NCI-H2196 treated with DMSO at 0.1 percent for 48 hours (cell line): ENCODE data around the gene VEPH1.
"Not testable (repeated sequence)": the region's sequence is repeated elsewhere in the genome, so short reads cannot be mapped to it uniquely, and the experiment has no call there.

Experiments used
- DNase-seq: peaks from one replicate; lab custom pipeline; 2025; ENCODE audit not compliant: unreplicated experiment; lab: John Stamatoyannopoulos, UW

VEPH1 gene

DNA sequence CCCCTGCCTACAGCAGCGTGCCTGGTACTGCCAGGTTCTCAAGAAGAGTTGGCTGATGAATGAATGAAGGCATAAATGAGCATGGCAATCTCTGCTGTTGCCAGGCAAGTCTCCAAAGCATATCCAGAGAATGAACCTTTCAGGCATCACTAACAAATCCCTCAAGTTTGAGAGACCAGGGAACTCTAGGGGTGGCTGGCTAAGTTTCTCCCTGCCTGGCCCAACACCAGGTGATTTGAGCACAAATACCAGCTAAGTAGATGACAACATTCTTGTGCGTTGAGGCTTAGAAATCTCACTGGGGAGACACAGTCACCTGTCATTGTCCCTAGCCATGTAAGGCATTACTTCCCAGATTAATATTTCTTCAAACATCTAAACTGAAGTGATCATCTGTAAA lies 147.9 kb downstream of the VEPH1 start:
- no peak for DNase-seq

DNA sequence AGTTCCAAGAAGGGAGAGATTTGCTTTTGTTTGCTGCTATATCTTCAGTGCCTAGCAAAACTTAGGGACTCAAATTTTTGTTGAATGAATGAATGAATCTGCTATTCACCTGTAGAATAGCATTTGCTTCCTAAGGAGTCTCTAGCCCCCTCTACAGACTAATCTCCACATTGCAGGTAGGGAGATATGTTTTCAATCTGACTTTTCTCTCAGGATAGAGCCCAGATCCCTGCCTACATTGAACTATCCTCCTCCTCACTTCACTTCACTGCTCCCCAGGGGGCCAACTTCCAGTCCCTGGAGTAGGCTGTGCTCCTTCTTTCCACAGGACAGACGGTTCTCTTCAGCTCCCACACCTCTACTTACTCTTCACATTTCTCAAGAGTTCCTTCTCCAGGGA lies 148.5 kb downstream of the VEPH1 start:
- no peak for DNase-seq

DNA sequence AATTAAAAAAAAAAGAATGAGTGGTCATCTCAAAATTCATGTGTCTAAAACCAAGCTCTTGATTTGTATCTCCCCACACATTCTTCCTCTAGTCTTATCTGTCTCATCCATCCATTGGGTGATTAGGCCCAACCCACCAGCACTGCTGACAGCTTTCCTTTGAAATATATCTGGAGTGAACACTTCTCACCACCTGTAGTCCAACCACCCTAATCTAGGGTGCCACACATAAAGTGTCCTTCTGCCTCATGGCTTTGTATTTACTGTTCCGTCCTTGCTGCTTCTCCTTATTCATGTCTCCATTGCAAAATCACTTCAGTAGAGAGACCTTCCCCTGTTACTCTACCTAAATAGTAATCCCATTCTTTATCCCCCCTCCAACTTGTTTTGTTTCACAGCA lies 149.0 kb downstream of the VEPH1 start:
- no peak for DNase-seq

DNA sequence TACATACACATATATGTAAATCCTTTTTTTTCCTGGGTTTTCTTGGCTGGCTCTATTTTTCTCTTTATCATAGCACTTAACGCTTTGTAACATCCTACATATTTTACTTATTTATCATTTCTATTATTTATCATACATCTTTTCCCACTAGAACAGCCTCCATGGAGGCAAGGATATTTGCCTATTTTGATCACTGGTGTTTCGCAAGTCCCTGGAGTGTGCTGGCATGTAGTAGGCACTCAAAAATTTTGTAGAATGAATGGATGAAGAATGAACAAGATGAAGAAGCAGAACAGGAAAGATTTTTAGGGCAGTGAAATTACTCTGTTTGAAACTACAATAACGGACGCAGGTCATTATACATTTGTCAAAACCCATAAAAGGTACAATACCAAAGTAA lies 149.6 kb downstream of the VEPH1 start:
- DNase-seq = no peak

DNA sequence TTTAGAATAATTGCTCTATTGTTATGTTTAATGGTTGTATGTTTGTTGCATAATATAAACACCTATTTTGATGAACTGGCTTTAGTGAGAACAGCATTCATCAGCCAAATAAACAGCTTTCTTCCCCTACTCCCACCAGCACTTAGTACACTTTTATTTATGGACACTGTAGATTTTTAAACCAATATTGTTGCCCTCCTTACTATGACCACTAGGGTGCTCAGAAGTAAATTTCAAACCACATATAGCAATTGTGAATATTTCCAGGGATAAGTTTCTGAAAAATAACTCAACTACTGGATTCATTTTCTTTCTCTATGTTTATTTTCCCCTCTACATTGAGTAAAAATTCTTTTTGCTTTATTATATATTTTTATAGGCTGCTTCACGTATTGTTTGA lies 151.2 kb downstream of the VEPH1 start:
- no peak for DNase-seq

DNA sequence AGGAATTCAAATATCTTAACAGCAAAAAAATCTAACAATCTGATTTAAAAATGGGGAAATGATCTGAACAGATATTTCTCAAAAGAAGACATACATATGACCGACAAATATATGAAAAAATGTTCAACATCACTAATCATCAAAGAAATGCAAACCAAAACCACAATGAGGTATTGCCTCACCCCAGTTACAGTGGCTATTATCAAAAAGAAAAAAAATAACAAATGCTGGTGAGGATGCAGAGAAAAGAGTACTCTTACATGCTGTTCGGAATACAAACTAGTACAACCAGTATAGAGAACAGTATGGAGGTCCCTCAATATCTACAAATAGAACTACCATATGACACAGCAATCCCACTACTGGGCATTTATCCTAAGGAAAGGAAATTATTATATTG lies 152.6 kb downstream of the VEPH1 start:
- not testable (repeated sequence) for DNase-seq

DNA sequence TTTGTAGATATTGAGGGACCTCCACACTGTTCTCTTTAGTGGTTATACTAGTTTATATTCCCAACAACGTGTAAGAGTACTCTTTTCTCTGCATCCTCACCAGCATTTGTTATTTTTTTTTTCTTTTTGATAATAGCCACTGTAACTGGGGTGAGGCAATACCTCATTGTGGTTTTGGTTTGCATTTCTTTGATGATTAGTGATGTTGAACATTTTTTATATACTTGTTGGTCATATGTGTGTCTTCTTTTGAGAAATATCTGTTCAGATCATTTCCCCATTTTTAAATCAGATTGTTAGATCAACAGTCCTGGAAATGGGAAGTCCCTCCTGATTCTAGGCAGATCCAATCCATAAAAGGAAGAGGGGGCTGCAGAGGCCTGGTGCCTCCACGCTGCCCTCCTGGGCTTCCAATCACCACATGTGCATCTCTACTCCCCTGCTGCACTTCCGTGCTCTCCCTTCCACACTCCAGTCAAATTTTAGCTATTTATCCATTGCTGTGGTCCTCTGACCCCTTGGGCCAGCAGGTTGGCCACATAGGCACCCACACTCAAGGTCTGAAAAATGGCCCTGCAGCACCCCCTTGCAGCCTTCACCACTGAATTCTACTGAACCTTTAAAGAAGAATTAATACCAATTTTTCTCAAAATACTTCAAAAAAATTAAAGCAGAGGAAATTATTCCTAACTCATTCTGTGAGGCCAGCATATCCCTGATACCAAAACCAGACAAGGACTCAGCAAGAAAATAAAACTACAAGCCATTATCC lies 154.7 kb downstream of the VEPH1 start:
- DNase-seq = not testable (repeated sequence)

DNA sequence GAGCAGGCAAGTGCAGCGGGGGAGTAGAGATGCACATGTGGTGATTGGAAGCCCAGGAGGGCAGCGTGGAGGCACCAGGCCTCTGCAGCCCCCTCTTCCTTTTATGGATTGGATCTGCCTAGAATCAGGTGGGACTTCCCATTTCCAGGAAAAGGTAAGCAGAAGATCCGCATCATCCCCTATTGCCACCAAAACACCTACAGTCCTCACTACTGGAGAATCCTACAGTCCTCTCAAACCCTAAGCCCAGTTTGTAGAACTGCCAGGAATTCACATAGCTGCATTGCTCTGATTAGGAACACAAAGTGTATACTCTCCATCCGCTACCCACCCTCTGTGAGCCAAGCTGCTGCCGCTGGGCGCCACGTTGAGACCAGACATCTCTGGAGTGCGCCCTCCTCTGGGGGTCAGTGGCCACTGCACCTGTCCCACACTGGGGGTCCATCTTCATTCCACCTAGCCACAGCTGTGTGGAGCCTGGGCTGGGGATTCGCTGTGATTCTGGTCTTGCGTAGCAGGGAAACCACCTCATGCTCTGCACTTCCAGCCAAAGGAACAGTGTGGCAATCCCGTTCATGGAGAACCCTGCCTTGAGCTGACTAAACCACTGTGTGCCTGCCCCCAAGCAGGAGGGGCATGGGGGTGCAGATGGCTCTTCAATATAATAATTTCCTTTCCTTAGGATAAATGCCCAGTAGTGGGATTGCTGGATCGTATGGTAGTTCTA lies 155.5 kb downstream of the VEPH1 start:
- no peak for DNase-seq

DNA sequence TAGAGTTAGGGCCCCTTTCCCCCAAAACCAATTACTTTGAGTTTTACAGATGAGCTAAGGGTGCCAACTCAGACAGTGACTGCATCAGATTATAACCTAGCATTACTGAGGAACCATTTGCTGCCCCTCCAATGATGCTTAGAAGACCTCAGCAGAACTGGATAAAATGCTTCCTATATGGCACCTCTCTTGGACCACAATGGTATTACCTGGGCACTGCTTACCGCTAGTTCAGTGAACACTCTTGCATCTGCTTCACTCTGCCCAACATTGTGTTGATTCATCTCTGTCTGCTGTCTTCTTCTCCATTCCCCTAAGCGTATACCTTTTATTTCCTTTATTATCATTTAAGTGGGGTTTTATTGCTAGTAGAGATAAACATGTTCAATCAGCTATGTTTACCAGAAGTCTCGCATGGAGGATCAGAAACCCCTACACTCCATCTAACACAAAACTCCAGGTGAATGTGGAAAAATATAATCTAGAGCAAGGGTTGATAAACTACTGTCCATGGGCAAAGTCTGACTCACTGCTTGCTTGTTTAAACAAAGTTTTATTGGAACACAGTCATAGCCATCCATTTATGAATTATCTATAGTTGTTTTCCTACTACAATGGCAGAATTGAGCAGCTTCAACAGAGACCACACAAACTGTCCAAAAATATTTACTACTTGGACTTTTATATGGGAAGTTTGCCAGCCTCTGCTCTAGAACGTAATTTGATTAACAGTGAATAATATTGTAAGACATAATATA lies 166.8 kb downstream of the VEPH1 start:
- DNase-seq = no peak

DNA sequence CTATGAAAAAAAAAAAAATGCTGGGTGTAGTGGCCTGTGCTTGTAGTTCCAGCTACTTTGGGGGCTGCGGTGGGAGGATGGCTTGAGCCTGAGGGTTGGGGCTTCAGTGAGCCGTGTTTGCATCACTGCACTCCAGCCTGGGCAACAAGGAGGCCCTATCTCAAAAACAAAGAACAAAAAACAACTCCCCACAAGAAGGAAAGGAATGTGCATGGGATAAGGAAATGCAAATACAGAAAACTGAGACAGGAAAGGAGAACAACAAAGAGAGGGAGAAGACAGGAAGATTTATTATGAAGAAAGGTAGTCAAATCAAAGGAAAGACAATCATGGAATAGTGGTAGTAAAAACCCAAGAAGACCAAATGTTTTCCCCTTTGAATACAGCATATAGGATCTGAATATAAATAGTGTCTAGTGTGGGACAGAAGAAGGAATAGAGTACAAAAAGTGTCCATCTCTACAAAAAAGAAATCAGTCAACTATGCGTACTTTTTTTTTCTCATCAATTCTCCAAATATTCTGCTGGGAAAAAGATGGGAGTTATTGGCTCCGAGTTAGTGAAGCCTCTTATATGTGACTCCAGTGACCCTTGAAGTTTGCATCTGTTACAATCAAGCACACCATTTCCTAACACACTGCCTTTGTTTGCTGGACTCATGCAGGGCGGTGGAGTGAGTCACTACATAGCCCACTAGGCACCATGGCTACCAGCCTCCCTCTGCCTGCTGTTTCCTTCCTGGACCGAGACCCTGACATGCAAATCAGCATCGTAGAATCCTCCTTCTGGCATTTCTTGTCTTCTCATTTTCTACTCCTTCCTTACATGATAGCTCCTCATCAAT lies 167.8 kb downstream of the VEPH1 start:
- no peak for DNase-seq

DNA sequence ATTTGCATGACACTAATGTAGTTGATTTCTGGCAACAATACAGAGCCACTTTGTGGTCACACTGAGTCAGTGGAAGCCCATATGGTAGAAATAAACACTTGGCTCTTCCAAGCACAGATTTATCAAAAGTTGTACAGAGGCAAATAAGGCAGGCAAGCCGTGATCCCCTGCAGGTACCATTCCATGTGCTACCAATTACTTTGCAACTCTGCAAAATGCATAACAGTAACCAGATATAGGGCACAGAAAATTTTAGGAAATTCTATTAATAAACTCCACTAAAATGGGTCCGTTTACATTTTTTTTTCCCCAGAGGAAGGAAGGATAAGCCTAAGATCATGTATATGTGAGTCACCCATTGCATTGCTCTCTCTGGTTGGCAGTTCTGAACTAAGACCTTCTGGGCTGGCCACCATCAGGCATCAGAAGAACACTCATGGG lies 169.6 kb downstream of the VEPH1 start:
- DNase-seq = no peak

DNA sequence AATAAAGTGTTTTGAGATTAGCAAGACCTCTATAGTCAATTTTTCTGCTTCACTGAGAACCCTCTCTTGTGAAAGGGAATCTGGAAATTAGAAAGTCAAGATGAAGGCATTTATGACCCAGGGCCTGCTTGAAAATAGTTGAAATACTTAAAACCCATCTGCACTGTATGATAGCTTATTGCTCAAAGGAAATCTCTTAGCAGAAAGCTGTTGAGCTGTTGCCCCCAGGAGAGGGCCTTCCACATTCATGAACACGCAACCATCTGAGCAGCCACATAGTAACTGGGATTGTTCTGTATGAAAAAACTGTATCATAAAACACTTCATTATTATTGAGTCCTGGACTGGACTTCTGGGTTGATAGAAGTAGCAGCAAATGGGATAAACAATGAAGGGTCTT lies 173.0 kb downstream of the VEPH1 start:
- no peak for DNase-seq

DNA sequence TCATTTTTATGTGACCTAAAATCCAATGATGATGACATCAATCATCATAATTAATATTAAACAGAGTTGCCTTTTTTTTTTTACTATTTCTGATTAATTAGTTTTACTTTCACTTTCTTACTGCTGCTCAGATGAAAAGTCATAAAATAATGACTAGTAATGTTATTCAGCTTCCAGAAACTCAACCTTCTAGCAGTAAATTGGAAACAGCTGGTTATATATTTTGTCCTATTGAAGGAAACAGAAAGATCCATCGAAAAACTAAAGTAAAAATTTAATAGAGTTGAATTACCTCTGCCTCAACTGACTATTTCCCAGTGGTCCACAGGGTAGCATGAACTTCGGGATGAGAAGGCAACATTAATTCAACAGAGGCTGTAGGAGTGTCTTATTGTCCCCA lies 173.7 kb downstream of the VEPH1 start:
- DNase-seq = no peak

DNA sequence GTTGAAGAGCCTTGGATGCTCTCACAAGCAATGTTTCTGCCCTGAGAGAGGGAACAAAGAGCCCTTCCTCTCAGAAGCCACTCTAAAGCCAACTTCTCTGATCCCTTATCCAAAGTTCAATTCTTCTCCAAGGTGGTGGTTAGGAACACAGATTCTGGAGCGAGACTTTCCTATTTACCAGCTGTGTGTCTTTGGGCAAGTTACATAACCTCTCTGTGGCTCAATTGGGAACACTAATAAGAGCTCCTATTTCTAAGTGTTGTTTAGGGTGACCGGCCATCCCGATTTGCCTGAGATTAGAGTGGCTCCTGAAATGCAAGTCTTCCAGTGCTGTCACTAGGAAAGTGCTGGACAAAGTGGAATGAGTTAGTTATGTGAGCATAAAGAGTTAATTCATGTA lies 175.4 kb downstream of the VEPH1 start:
- DNase-seq = no peak

DNA sequence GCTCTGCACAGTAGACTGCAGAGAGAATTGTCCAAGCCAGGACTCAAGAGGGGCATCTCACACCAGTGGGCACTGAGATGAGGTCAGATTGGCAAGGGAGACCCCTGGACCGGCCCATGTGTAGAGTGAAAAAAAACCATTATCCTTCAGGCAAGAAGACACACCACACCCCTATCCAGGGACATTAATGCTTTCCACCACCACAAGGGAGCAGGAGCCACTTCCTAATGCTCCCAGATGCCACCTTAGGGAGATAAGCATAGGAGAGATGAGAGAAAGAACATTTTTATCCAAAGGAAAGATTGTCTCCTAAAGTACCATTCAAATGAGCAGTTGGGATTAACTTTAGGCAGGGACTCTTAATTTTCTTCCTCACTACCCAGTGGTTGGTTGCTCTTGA lies 176.2 kb downstream of the VEPH1 start:
- no peak for DNase-seq

DNA sequence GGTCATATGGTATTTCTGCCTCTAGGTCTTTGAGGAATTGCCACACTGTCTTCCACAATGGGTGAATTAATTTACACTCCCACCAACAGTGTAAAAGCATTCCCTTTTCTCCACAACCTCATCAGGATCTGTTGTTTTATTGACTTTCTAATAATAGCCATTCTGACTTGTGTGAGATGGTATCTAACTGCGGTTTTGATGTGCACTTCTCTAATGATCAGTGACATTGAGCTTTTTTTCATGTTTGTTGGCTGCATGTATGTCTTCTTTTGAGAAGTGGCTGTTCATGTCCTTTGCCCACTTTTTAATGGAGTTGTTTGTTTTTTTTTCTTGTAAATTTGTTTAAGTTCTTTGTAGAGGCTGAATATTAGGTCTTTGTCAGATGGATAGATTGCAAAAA lies 178.3 kb downstream of the VEPH1 start:
- not testable (repeated sequence) for DNase-seq

DNA sequence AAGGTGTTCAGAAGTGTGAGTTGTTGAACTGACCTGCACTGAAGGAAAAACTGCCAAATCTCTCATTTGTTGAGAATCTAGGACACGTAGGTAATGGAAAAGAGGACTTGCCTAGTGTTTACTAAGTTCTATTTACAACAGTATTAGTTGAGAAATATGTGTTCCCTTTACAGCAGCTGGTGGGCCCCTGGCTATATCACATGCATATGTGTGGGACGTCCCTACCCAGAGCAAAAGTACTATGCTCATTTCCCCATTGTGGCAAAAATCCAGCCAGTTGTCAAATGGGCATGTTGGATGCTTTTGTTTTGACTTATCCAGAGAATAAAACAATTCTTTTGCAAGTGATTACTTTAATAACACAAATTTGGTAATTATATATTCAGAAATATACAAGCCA lies 179.9 kb downstream of the VEPH1 start:
- no peak for DNase-seq

DNA sequence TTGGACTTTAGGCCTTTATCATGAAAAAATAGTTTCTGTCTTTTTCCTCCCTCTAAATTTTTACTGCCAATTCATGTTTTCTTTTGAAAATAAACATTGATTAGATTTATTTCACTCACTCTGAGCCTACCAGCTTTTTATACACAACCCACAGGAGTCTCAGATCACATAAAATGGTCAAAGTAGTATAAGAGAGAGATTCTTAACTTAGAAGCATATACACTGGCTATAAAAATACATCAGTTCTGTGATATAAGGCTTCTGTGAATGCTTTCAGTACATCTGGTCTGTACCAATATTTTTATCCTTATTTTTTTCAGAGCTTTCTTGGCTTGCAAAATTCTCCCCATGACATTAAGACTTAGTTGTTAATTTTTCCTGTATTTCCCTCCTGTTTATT lies 183.5 kb downstream of the VEPH1 start:
- DNase-seq = no peak

DNA sequence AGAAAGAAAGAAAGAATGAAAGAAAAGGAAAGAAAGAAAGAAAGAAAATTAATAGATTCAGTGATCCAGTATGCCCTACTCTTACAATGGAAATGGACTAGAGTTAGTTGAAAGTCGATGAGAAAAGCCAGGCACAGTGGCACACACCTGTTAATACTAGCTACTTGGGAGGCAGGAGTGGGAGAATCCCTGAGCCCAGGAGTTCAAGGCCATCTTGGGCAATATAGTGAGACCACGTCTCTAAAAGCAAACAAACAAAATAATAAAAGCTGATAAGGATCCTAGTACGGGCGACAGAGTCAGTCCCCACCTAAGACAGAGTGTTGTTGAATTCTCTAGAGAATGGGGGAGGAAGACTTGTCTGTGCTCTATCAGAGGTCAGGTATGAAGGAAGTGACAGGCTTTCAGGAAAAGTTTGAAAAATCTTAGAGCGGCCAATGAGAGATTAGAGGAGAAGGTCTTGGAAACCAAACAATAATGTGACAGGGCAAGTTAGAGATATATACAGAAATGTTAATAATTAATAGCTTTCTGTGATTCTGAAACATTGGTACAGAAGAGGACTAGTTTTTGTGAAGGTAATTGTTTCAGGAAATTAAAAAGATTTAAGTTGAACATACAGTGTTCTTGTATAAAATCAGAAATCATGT lies 184.5 kb downstream of the VEPH1 start:
- DNase-seq = no peak

DNA sequence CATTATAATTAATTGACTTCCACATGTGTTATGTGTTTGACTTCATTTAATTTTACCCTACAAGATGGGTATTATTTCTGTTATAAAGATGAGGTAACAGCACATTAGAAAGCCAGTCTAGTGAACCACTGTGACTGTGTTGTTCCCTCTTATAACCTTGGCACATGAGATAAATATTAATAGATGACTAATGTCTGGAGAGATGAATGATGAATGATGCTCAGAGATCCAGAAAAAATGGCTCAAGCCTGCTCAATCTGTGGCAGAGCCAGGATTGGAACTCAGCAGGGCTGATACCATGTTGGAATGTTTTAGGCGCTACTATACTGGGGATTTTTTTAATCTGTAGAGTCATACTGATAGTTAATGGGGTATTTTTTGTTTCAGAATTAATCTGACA lies 185.3 kb downstream of the VEPH1 start:
- DNase-seq = no peak

DNA sequence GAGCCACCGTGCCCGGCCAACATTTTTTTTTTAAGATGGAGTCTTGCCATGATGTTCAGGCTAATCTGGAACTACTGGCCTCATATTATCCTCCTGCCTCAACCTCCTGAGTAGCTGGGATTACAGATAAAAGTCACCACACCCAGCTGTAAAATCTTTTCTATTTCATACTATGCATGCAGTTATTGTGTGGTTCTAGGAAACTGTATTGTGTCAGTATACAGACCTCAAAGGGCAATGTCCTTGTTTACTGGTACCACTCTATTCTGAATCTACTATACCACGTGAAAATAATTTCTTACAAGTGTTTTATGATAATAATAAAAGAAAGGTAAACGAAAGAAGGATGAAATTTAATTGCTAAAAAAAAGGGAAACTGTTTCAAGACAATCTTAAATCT lies 190.0 kb downstream of the VEPH1 start:
- no peak for DNase-seq
